ENCODE results near the gene SEMA3C. TPM values are rescaled to one million over a fixed set of nuclear protein-coding genes. Genes with fewer than 3 reads are reported as not detected.

SEMA3C gene
- total RNA-seq, 1 experiment from 2014 or later, result 33.7 TPM

DNA sequence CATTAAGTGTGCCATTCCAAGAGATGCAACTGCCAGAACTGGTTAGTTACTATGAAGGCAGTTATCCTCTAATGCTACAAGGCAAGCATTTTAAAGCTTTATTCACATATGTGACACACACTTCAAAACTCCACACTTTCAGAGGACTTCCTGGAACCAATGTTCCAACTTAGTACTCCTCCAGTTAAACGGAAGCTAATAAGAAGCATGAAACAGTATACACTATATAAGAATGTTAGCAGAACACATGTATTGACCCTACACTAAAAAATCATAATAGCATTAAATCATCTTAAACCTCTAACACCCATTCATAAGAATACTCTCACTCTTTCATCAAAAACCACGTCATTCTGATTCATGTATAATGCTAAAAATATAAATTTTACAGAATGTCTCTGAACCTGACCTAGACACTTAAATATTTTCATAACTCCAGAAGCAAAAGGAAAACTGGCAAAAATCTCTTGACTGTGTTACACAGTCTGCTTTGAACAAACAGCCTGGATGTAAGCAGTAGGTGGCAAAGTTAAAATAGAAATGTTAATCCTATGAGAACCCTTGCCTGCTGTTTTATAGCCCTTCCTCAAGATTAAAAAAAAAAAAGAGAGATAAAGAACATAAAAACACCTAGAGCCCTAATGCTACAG is 135.0 kb downstream of the SEMA3C start:
- DNase-seq (ENCODE audit: low read depth), result peak; percentile 18

DNA sequence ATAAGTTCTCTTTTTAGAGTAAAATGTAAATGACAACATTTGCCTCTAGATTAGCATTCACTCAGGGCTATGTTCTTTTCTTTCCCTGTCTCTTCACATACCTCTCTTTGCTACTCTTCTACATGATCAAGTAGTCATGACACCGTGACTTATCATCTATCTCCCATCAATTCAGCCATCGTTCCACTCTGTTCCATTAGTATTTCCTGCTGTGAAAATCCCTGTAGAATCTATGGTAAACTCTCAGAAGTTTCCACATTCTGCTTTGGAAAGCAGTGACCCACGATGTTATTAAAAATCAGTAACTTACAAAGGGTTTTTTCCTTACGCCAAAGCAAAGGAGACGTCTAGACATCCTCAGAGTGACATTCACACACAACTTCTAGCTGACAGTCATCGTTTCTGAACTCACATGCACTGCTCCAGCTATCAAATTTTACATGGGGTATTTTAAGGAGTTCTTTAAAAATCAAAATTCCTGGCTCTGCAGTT is 135.6 kb downstream of the SEMA3C start:
- DNase-seq (ENCODE audit: low read depth), result no peak

DNA sequence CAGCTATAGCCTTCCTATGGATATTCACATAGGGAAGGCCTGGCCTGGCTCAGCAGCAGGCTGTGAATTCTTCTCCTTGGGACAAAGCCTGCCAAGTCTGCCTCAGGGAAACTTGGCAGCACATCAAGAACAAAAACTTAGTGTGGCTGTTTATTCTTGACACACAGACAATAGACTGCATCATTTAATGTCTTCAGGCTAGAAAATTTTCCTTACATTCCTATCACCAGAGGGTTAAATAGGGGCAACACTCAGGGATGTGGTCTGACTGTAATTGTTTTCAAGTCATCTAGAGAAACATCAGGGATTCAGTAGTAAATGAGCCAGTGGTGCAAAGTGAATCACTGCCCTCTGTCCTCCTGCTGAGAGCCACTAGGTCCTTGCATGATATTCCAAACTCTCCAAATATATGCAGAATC is 137.3 kb downstream of the SEMA3C start:
- peak; percentile 70 for DNase-seq (ENCODE audit: low read depth)

GRCh38 chr7:80781146-80781545 is 137.7 kb downstream of the SEMA3C start:
- no peak for DNase-seq (ENCODE audit: low read depth)

- DNase-seq (ENCODE audit: low read depth), result peak; percentile 20
Observed at GRCh38 chr7:80779456-80779855, 139.4 kb downstream of the SEMA3C start.

DNA sequence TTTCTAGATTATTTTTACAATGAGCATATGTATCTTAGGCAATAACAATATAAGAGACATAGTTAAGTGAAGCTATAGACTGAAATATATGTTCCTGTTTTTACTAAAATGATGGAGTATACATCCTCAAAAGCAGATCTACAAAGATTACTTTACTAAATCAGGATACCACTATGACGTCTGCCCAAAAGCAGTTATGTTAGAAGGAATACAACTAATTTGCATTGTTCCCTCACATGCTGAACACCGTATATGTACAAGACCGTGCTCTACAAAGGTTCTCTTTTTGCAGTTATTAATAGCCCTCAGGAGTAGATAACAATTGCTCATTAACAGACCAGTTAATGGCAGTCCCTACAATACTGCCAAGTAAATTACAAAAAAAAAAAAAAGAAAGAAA is 143.0 kb downstream of the SEMA3C start:
- no peak for DNase-seq (ENCODE audit: low read depth)

- no peak for DNase-seq (ENCODE audit: low read depth)
Observed at GRCh38 chr7:80775482-80775881, 143.4 kb downstream of the SEMA3C start.

- DNase-seq (ENCODE audit: low read depth), result no peak
Observed at GRCh38 chr7:80774843-80775242, 144.0 kb downstream of the SEMA3C start.

GRCh38 chr7:80773787-80774508 is 144.9 kb downstream of the SEMA3C start:
- DNase-seq (ENCODE audit: low read depth), result no peak

GRCh38 chr7:80772347-80772993 is 146.4 kb downstream of the SEMA3C start:
- no peak for DNase-seq (ENCODE audit: low read depth)

- DNase-seq (ENCODE audit: low read depth), result no peak
Observed at GRCh38 chr7:80771523-80771922, 147.3 kb downstream of the SEMA3C start.

GRCh38 chr7:80770675-80771081 is 148.2 kb downstream of the SEMA3C start:
- no peak for DNase-seq (ENCODE audit: low read depth)

DNA sequence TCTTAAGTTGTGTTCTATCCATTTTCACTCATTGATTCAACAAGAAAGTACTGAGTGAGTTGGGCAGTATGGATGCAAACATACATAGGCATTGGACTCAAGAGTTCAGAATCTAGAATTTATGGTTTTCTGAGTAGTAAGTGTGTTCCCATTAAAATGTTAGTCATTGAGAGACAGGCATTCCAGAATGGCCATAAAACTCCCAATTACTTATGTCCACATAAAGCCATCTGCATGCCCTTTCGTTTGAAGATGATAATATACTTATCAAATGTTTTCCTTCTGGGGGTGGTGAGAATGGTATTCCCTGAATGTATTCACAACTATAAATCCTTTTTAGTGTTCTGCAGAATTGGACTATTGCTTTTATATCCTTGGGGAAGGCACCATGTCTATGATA is 148.8 kb downstream of the SEMA3C start:
- DNase-seq (ENCODE audit: low read depth), result no peak

DNA sequence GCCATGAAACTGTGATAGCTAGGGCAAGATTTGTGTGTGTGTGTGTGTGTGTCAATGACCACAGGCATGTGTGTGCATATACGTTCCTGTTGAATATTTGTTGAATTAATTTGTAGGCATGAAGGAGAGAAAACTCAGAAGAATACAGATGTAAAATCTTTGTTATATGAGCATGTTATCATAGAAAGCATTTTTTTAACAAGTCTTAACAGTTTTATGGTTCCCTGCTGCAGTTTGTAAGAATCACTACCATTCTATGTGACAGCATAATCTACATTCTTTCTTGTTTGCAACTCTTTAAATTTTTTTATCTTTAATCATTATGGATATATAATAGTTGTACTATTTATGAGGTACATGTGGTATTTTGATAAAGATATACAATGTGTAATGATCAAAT is 150.1 kb downstream of the SEMA3C start:
- no peak for DNase-seq (ENCODE audit: low read depth)

GRCh38 chr7:80767654-80768053 is 151.2 kb downstream of the SEMA3C start:
- DNase-seq (ENCODE audit: low read depth), result no peak

DNA sequence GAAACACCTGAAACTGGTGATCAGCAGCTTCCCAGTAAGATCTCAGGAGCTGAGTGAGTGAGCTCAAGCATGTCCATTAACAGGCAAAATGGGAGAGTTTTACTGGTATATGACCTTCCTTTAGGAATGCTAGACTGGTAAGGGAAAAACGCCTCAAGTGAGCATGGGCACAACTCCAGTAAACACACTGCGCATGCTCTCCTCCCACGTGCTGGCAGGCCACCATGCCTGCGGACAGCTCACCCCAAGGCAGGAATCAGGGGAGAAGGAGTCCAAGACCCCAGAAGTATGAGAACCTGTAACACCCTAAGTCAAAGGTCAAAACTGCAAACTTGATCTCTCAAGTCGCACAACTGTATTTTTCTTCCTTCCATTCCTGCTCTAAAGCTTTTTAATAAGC is 152.1 kb downstream of the SEMA3C start:
- no peak for DNase-seq (ENCODE audit: low read depth)

DNA sequence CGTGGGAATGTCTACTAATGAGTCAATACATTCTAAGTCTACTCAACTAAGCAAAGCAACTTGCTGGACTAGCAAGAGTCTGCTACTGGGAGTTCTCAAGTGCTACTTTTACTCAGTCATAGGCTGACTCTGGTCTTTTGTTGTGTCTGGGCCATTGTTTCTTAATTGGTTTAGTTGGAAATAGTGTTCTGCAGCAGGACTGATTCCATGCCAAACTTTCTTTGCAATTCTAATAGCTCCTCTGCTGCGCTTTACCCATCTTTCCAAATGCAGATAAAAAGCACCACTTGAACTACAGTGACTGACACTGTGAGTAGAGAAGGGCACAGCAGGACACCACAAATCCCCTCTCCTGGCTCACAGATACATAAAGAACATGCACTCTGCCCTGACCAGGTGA is 154.7 kb downstream of the SEMA3C start:
- no peak for DNase-seq (ENCODE audit: low read depth)

DNA sequence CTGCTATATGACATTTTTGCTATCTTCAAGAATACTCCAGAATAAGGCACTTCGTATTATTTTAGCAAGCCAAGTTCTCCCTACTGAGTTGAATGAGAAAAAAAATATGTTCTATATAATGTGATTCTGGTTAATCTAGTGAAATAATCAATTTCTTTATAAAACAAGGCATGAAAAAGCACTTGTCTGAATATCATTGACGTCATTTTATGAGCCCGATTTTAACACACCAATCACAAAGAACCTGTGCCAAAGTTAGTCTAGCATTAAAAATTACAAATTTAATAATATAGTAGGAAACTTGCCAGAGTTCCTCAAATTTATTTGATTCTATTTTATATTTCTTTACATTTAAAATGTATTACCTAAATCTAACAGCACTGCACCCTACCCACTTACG is 155.1 kb downstream of the SEMA3C start:
- no peak for DNase-seq (ENCODE audit: low read depth)

- no peak for DNase-seq (ENCODE audit: low read depth)
Observed at GRCh38 chr7:80763289-80763688, 155.6 kb downstream of the SEMA3C start.

DNA sequence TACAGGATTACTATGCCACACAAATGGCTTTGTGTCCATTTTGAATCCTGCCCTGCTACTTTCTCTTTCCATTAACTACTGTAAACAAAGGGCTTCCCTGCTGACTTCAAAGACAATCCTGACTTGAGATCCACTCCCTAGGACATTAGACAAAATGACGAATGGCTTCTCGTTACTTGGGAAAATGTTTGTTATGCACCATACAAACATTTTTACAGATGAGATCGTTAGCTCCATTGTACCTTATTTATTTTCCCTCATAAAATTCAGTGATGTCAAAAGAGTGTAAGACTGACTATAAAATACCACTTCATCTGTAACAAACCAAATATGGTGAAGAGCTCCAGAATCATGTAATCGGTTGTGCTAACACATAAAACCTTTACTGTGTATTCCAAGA is 158.6 kb downstream of the SEMA3C start:
- DNase-seq (ENCODE audit: low read depth), result no peak

DNA sequence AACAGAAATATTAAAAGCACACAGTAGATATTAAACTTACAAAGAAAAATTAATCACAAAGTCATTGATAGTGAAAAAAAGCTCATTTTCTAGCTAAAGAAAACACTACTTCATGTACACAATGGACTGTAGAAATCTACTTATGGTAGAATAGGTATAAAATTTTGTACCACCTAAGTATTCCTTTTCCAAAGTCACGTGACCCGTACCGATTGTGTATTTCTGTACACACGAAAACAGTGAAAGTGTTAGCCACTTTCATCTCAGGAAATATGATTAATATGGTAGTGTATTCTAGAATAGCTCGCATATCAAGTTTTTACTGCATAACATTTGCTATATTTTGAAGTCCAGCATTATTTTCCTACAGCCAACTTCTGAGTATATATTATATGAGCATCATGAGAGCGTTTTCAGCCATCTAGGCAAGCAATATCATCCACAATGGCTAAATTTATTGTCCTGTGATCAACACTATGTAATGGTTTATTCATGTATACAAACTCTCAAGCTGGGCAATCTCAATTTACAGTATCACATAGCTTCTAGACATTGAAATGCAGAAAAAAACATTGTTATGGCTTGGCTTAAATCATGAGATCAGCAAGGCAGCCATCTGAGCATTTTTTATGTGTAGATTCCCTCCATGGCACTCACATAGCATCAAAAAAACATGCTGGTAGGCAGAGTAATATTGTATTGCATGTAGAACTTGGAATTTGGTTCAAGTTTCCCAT is 165.7 kb downstream of the SEMA3C start:
- no peak for DNase-seq (ENCODE audit: low read depth)

- no peak for DNase-seq (ENCODE audit: low read depth)
Observed at GRCh38 chr7:80749270-80749669, 169.6 kb downstream of the SEMA3C start.

Data from HT1080 (cell line).